CD14-positive monocyte (primary cell): Measurements from ENCODE around the gene TOR1AIP1. TPM values are rescaled to one million over a fixed set of nuclear protein-coding genes. Genes with fewer than 3 reads are reported as not detected.

Experiments used
- DNase-seq, 3 donors: peaks; one replicate each; pipeline ENCODE4 v3.0.0-alpha.2; 2011 to 2022
- H2AFZ ChIP-seq: 2 replicates; pipeline ENCODE4 v1.6.0; 2012; ENCODE audit warnings: mild to moderate bottlenecking, low read depth, low read length, inconsistent platforms; ENCODE audit not compliant: insufficient read depth, poor library complexity, severe bottlenecking
- H3K27ac ChIP-seq, 2 donors: 1 replicate in 1 of 2; 2 replicates in 1 of 2; pipeline ENCODE4 v1.5.1; 2012 to 2013; ENCODE audit warnings: low read length in 2 of 2, control low read depth in 1 of 2, inconsistent platforms in 1 of 2, low read depth in 1 of 2, mild to moderate bottlenecking in 1 of 2
- H3K27me3 ChIP-seq, 2 donors: one replicate each; pipeline versions ENCODE4 v1.6.0 to v1.6.1; 2011 to 2013; ENCODE audit warnings: low read length in 2 of 2; ENCODE audit not compliant: control insufficient read depth in 2 of 2, insufficient read depth in 2 of 2
- H3K36me3 ChIP-seq, 2 donors: replicated peaks in 1 of 2; 1 replicate in 1 of 2; 2 replicates in 1 of 2; pipeline versions ENCODE4 v1.5.1 to v1.6.1; 2012 to 2013; ENCODE audit warnings: low read length in 2 of 2, control low read depth in 1 of 2, inconsistent platforms in 1 of 2, mild to moderate bottlenecking in 1 of 2; ENCODE audit not compliant: insufficient read depth in 2 of 2, control insufficient read depth in 1 of 2
- H3K4me1 ChIP-seq, 2 donors: 1 replicate in 1 of 2; 2 replicates in 1 of 2; pipeline versions ENCODE4 v1.5.1 to v1.6.1; 2012 to 2013; ENCODE audit warnings: low read length in 2 of 2, control low read depth in 1 of 2, inconsistent platforms in 1 of 2, mild to moderate bottlenecking in 1 of 2, moderate library complexity in 1 of 2; ENCODE audit not compliant: insufficient read depth in 2 of 2, control insufficient read depth in 1 of 2
- H3K4me2 ChIP-seq: replicated peaks from 2 replicates; pipeline ENCODE3; 2012; ENCODE audit warnings: low read length, moderate library complexity, mild to moderate bottlenecking; ENCODE audit not compliant: poor library complexity, severe bottlenecking; ENCODE audit errors: extremely low read depth
- H3K4me3 ChIP-seq, 3 experiments: fragments of 200-600 bp in 1 of 3; sonication (generic) in 1 of 3; replicated peaks in 1 of 3; 1 replicate in 2 of 3; 2 replicates in 1 of 3; pipeline ENCODE4 v1.5.1; 2011 to 2013; ENCODE audit warnings: low read length in 3 of 3, mild to moderate bottlenecking in 3 of 3, control low read depth in 2 of 3, low read depth in 2 of 3, inconsistent platforms in 1 of 3, moderate library complexity in 1 of 3
- H3K79me2 ChIP-seq: 2 replicates; pipeline ENCODE4 v1.6.0; 2012; ENCODE audit warnings: mild to moderate bottlenecking, control low read depth, inconsistent platforms, low read length, moderate library complexity; ENCODE audit not compliant: insufficient read depth
- H3K9ac ChIP-seq: 2 replicates; pipeline ENCODE4 v1.6.0; 2017; ENCODE audit warnings: low read length, mild to moderate bottlenecking; ENCODE audit not compliant: insufficient read depth, poor library complexity, severe bottlenecking
- H3K9me3 ChIP-seq, 2 donors: replicated peaks in 1 of 2; 1 replicate in 1 of 2; 2 replicates in 1 of 2; pipeline versions ENCODE4 v1.5.1 to v1.6.1; 2012 to 2013; ENCODE audit warnings: low read length in 2 of 2, control low read depth in 1 of 2; ENCODE audit not compliant: control insufficient read depth in 1 of 2, insufficient read depth in 1 of 2
- H4K20me1 ChIP-seq: 2 replicates; pipeline ENCODE4 v1.6.0; 2012; ENCODE audit warnings: mild to moderate bottlenecking, low read length, control low read depth, moderate library complexity; ENCODE audit not compliant: insufficient read depth
- H3K27ac Mint-ChIP-seq, 7 donors: one replicate each; pipeline ENCODE4 v1.8.0; 2020; ENCODE audit warnings: mild to moderate bottlenecking in 7 of 7, mixed read lengths in 7 of 7, moderate library complexity in 6 of 7, inconsistent platforms in 2 of 7
- H3K27me3 Mint-ChIP-seq, 3 donors: one replicate each; pipeline ENCODE4 v1.8.0; 2021 to 2022; ENCODE audit warnings: low read depth in 3 of 3, mild to moderate bottlenecking in 3 of 3, mixed read lengths in 3 of 3, moderate library complexity in 3 of 3, inconsistent platforms in 1 of 3
- H3K36me3 Mint-ChIP-seq, 2 donors: one replicate each; pipeline ENCODE4 v1.8.0; 2020; ENCODE audit warnings: mixed read lengths in 2 of 2, inconsistent platforms in 1 of 2, mild to moderate bottlenecking in 1 of 2
- H3K4me1 Mint-ChIP-seq: one replicate; pipeline ENCODE4 v1.8.0; 2020; ENCODE audit warnings: mild to moderate bottlenecking, mixed read lengths
- H3K4me3 Mint-ChIP-seq, 2 donors: one replicate each; pipeline ENCODE4 v1.8.0; 2020; ENCODE audit warnings: mild to moderate bottlenecking in 2 of 2, mixed read lengths in 2 of 2, moderate library complexity in 1 of 2
- H3K9me3 Mint-ChIP-seq, 7 donors: one replicate each; pipeline ENCODE4 v1.8.0; 2020 to 2022; ENCODE audit warnings: mixed read lengths in 7 of 7, mild to moderate bottlenecking in 6 of 7, moderate library complexity in 6 of 7, inconsistent platforms in 2 of 7
- CTCF ChIP-seq: fragments of 200-600 bp; IDR thresholded peaks from one replicate; pipeline ENCODE4 v1.8.0; 2022; ENCODE audit warnings: antibody characterized with exemption, mild to moderate bottlenecking
- WGBS: methylation state at CpG from one replicate; pipeline ENCODE4 v1.1.5; 2013; ENCODE audit warnings: missing lambda C conversion rate; ENCODE audit not compliant: insufficient coverage; 5-methylcytosine and 5-hydroxymethylcytosine counted together
- intact Hi-C, 2 donors: fragments of 100-400 bp; cut with micrococcal nuclease; formaldehyde crosslinking; loops; one replicate each; pipeline versions ENCODE4 v1.15.0 to v1.15.1; 2023
- polyA plus RNA-seq, 3 donors: library from polyadenylated mRNA; depleted of rRNA in 1 of 3; unstranded in 2 of 3; stranded (reverse) in 1 of 3; fragments of 300-500 nt in 2 of 3; fragments of >200 nt in 1 of 3; fragmentation: Illumina TruSeq in 2 of 3; gene quantifications; 1 replicate in 2 of 3; 2 replicates in 1 of 3; pipeline ENCODE4 v1.2.3, GENCODE V29; 2012 to 2021

TOR1AIP1 gene
- polyA plus RNA-seq, 3 donors, result 18.8 to 114 (median 77.5) TPM

DNA sequence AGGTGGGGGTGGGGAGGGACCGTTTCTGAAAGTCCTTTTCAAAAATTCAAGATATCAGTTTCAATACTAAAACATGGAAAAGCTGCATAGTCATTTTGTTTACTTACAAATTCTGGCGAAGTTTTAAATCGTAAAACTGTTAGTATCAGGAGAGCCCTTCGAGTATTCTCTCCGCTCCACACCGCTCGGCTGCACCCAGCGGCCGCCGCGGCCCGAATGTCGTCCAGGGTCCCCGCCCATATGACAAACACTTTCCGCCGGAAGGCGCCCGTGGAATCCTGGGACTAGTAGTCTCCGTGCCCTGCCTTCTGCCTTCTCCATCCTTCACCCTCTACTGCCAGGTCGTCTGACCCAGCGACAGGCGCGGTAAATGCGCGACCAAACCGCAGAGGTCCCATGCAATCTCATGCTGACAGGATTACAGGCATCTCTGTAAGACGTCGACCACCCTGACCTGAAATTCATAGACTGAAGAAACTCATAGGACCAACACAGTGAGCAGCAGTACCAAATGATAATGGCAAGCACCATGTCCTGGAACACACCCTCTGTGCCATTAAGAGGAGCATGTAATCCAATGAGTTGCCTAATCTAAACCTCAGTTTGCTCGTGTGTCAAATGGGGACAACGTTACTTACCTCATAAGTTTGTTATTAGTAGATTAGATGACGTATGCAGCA is 4.4 kb upstream of the TOR1AIP1 start, which contains the start of gene TOR1AIP2:
TOR1AIP2 (minus strand) TSS at position 218 of the 680 bp plus-strand sequence. CDS start 25,138 bp downstream, outside the sequence.
- peak within 1 kb of the TSS; percentile 84 to 90 for H3K4me3 Mint-ChIP-seq
- no peaks in the 10 kb centered on the region for H3K27me3 ChIP-seq
- intact Hi-C loops, result no loop called here
- no peaks in the 10 kb centered on the region for H3K9me3 ChIP-seq
- peaks cover 67% of the 10 kb centered on the region for H3K79me2 ChIP-seq
- H3K36me3 ChIP-seq, result peaks cover 0 to 24% of the 10 kb centered on the region in 2 donors
- H3K4me3 ChIP-seq, result peak within 1 kb of the TSS; percentile 96 to 98 (median 97)
- TF ChIP-seq CTCF, result no peak
- H3K9ac ChIP-seq, result peak within 1 kb of the TSS; percentile 70
- peaks cover 33% of the 10 kb centered on the region for H4K20me1 ChIP-seq
- H3K9me3 Mint-ChIP-seq, result peaks cover 0 to 1% (median 0%) of the 10 kb centered on the region in 7 donors
- H2AFZ ChIP-seq, result peak within 1 kb of the TSS; percentile 71
- peaks cover 18 to 26% of the 10 kb centered on the region in 2 donors for H3K36me3 Mint-ChIP-seq
- peak within 1 kb of the TSS; percentile 58 to 86 for H3K27ac ChIP-seq
- peaks cover 18% of the 10 kb centered on the region for H3K4me1 Mint-ChIP-seq
- peak within 1 kb of the TSS; percentile 83 for H3K4me2 ChIP-seq
- DNase-seq, result peak; percentile 73 to 86 (median 81)
- H3K27me3 Mint-ChIP-seq, result no peaks in the 10 kb centered on the region
- peaks cover 26 to 32% of the 10 kb centered on the region in 2 donors for H3K4me1 ChIP-seq
- H3K27ac Mint-ChIP-seq, result peak within 1 kb of the TSS; percentile 88 to 96 (median 92)
- WGBS, result 0% methylated on average over 25 of the region's 31 CpGs

GRCh38 chr1:179879797-179880196 is 2.3 kb upstream of the TOR1AIP1 start:
- H3K36me3 Mint-ChIP-seq, result peaks cover 5 to 13% of the 10 kb centered on the region in 2 donors
- H3K27me3 Mint-ChIP-seq, result no peaks in the 10 kb centered on the region
- Histone ChIP-seq H3K4me2 (no peak overlapping the region), H3K27ac (no peak overlapping the region), H4K20me1 (peaks cover 13% of the 10 kb centered on the region), H3K4me3 (no peak overlapping the region), H3K4me1 (peaks cover 36 to 48% of the 10 kb centered on the region in 2 donors), H2AFZ (no peak overlapping the region), H3K36me3 (peaks cover 3 to 9% of the 10 kb centered on the region in 2 donors), H3K79me2 (peaks cover 67% of the 10 kb centered on the region), H3K9me3 (no peaks in the 10 kb centered on the region), H3K9ac (no peak overlapping the region), H3K27me3 (no peaks in the 10 kb centered on the region)
- TF ChIP-seq CTCF, result no peak
- DNase-seq, result no peak
- no CpG with 5 or more reads among the region's 2 CpGs for WGBS
- no peak overlapping the region for H3K27ac Mint-ChIP-seq
- H3K9me3 Mint-ChIP-seq, result peaks cover 0 to 3% (median 0%) of the 10 kb centered on the region in 7 donors
- no peak overlapping the region for H3K4me3 Mint-ChIP-seq
- intact Hi-C loops, result loop anchor here (5.0 to 10.0 kb wide), 2 partner anchors 73 to 275 kb away; partner anchors contain the start of genes CEP350 (in 1 of the 2) and QSOX1 (in 1 of the 2)
- peaks cover 28% of the 10 kb centered on the region for H3K4me1 Mint-ChIP-seq
